Measurements from ENCODE around the gene MCF2L. TPM values are rescaled to one million over a fixed set of nuclear protein-coding genes. Genes with fewer than 3 reads are reported as not detected.
A peak's percentile ranks its signal among the peaks of the same experiment; 100 is the strongest.

MCF2L gene
- total RNA-seq, 4 donors from 2014 or later, result 10.2 to 25.4 (median 16.9) TPM

GRCh38 chr13:112931028-112931934 lies 37.7 kb upstream of the MCF2L start:
- TF ChIP-seq POLR2A (IDR thresholded peaks at IDR 0.05) (no peak), CTCF (IDR thresholded peaks at IDR 0.05) (peak in 5 of 6 experiments; percentile 36 to 59 (median 42))
- 46 to 50% methylated on average over 12 to 18 of the region's 32 CpGs for WGBS, 2 donors
- Histone ChIP-seq H3K9me3 (no peaks in the 10 kb centered on the region), H3K27me3 (peaks cover 0 to 67% (median 0%) of the 10 kb centered on the region in 4 donors), H3K36me3 (no peaks in the 10 kb centered on the region), H3K4me3 (peak overlapping the region in 1 of 4 donors; percentile 4), H3K27ac (no peak overlapping the region), H3K4me1 (peaks cover 0 to 29% (median 9%) of the 10 kb centered on the region in 3 donors)
- intact Hi-C loops (cut with DNase I), result no loop called here
- no peak for DNase-seq

GRCh38 chr13:112932971-112933370 lies 36.0 kb upstream of the MCF2L start:
- Histone ChIP-seq H3K27me3 (peaks cover 0 to 58% (median 0%) of the 10 kb centered on the region in 4 donors), H3K27ac (no peak overlapping the region), H3K36me3 (no peaks in the 10 kb centered on the region), H3K9me3 (no peaks in the 10 kb centered on the region), H3K4me1 (peaks cover 0 to 29% (median 9%) of the 10 kb centered on the region in 3 donors), H3K4me3 (no peak overlapping the region)
- intact Hi-C loops (cut with DNase I), result no loop called here
- 71 to 78% methylated on average over 8 to 9 of the region's 9 CpGs for WGBS, 2 donors
- TF ChIP-seq CTCF (IDR thresholded peaks at IDR 0.05), result no peak
- no peak for TF ChIP-seq POLR2A (IDR thresholded peaks at IDR 0.05)
- no peak for DNase-seq

GRCh38 chr13:112933649-112934048 lies 35.4 kb upstream of the MCF2L start:
- WGBS, 2 donors, result 81 to 82% methylated on average over 6 to 7 of the region's 7 CpGs
- intact Hi-C loops (cut with DNase I), result no loop called here
- DNase-seq, result no peak

GRCh38 chr13:112934078-112934477 lies 34.9 kb upstream of the MCF2L start:
- H3K4me3 ChIP-seq, result no peak overlapping the region
- 60% methylated on average over 1 of the region's 6 CpGs for WGBS, 2 donors
- no peaks in the 10 kb centered on the region for H3K36me3 ChIP-seq
- TF ChIP-seq POLR2A (IDR thresholded peaks at IDR 0.05) (no peak), CTCF (IDR thresholded peaks at IDR 0.05) (no peak)
- no peak overlapping the region for H3K27ac ChIP-seq
- H3K27me3 ChIP-seq, result peaks cover 0 to 47% (median 0%) of the 10 kb centered on the region in 4 donors
- DNase-seq, result no peak
- intact Hi-C loops (cut with DNase I), result no loop called here
- H3K4me1 ChIP-seq, result peaks cover 0 to 22% (median 7%) of the 10 kb centered on the region in 3 donors
- no peaks in the 10 kb centered on the region for H3K9me3 ChIP-seq

More at GRCh38 chr13:112933649-112934048, 35.4 kb upstream of the MCF2L start:
- Histone ChIP-seq H3K27ac (no peak overlapping the region), H3K9me3 (no peaks in the 10 kb centered on the region), H3K27me3 (peaks cover 0 to 51% (median 0%) of the 10 kb centered on the region in 4 donors), H3K4me1 (peaks cover 0 to 27% (median 9%) of the 10 kb centered on the region in 3 donors), H3K4me3 (no peak overlapping the region), H3K36me3 (no peaks in the 10 kb centered on the region)
- no peak for TF ChIP-seq CTCF (IDR thresholded peaks at IDR 0.05)
- no peak for TF ChIP-seq POLR2A (IDR thresholded peaks at IDR 0.05)

- intact Hi-C loops (cut with DNase I), result no loop called here
- Histone ChIP-seq H3K36me3 (no peaks in the 10 kb centered on the region), H3K4me1 (peaks cover 5 to 14% (median 9%) of the 10 kb centered on the region in 3 donors), H3K4me3 (no peak overlapping the region), H3K27ac (no peak overlapping the region), H3K27me3 (peaks cover 0 to 21% (median 0%) of the 10 kb centered on the region in 4 donors), H3K9me3 (no peaks in the 10 kb centered on the region)
- no peak for TF ChIP-seq POLR2A (IDR thresholded peaks at IDR 0.05)
- TF ChIP-seq CTCF (IDR thresholded peaks at IDR 0.05), result no peak
- DNase-seq, result no peak
- WGBS, 2 donors, result 72 to 81% methylated on average over 5 to 7 of the region's 7 CpGs
Observed at GRCh38 chr13:112938680-112939079, 30.3 kb upstream of the MCF2L start.
